HTERT RPE-1 (cell line): Measurements from ENCODE around the gene PLA2G4E.

Source experiments
- in situ Hi-C: fragments of 300-500 bp; cut with MboI; formaldehyde crosslinking; loops from 4 replicates; pipeline ENCODE4 v1.14.3; 2020; ENCODE audit warnings: low sequenced_read_pairs

PLA2G4E gene

DNA sequence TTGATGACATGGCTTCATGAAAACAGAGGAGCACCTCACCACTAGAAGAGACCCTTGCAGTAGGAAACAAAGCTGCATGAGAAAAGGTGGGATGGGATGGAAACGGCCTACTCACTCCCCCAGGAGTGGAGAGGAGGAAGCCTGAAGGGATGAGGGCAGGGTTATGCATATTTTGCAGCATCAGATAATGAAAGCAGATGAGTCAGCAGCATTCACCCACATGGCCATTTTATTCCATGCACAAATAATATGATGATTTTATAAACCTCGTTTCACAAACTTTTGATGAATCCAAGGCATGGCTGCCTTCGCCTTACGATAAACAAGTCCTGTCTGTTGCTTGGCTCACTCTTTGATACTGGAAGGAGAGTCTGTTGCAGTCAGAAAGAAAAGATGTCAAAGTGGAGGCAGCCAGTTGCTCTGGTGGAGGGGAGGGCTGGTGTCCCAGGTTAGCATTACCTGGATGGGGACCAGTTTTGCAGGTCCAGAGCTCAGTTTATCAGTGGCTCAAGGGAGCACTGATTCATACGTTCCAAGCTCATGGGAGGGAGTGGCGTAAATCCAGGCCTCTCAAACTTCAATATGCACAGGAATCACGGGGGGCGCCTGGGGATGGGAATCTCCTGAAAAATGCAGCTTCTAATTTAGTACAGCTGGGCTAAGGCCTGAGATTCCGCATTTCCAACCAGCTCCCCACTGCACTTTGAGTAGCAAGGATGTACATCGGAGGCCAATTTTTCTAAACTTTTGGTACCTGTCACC is 39.3 kb downstream of the PLA2G4E start:
- in situ Hi-C loops: no loop called here

DNA sequence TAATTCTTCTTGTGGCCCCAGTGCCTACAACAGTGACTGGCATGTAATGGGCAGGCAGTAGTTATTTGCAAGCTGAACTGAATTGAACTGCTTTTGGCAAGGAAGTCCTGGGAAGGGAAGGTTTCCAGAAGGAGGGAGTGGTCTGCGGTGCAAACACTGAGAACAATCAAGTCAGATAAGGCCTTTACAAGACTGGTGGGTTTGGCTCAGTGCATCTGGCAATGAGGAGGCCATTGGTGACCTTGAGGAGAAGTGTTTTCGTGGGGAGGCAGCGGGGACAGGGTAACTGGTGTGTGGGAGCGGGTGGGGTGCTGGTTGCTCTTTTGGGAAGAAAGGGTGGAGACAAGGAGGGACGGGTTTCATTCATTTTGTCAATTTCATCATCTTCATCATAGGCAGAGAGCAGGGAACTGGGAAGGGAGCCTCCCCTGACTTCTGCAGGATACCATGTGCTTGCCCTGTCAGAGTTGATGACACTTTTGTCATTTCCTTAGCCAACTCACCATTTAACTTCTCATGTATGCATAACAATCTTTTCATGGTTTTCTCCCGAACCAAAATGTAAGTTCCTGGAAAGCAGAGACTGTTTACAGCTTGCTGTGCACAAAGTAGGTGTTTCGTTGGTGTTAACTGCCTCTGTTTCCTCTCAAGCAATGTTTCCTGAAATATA is 40.1 kb downstream of the PLA2G4E start:
- in situ Hi-C loops: no loop called here

DNA sequence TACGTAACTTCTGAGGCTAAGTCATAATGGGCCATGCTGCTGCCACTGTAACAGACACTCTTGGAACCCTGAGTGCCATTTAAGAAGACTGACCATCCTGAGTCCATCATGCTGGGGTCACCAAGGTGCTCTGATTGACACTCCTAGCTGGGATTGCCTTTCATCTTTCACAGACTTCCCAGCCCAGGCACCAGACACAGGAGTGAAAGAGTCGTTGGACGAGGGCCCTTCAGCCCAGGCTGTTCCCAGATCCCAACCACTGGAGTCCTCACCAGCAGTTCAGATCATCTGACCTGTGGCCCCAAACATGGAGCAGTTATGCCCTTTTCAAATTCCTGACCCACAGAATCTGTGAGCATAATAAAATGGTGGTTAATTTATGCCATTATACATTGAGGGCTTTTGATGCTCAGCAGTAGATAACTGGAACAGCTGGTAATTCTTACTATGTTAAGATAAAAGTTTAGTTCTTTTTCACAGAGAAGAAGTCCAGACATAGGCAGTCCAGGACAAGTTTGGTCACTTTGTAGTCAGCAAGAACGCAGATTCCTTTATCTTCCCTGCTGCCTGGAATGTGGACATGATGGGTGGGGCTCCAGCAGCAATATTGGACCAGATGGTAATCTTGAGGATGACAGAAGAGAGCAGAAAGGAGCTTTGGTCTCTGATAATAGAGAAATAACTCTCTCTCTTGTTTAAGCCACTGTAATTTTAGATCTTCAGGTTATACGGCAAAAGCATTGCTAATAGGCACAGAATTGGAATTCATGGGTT is 41.2 kb downstream of the PLA2G4E start:
- in situ Hi-C loops: no loop called here

DNA sequence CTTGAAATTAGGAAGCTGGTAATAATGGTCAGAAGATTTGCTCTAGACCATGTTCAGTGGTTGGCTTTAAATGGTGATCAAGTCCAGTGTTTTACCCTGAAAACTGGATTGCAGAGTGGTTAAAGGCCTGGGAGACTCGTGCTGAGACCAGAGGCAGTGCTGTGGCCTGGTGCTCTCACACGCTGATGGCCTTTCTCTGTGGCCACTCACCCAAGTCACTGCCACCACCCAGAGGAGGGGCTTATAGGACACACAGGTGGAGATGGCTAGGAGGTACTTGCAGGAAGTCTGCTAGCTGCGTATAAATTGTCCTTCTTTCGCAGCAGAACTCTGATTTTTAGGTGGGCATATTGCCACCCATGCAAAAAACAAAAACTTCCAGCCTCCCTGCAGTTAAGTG is 42.3 kb downstream of the PLA2G4E start:
- in situ Hi-C loops: no loop called here

DNA sequence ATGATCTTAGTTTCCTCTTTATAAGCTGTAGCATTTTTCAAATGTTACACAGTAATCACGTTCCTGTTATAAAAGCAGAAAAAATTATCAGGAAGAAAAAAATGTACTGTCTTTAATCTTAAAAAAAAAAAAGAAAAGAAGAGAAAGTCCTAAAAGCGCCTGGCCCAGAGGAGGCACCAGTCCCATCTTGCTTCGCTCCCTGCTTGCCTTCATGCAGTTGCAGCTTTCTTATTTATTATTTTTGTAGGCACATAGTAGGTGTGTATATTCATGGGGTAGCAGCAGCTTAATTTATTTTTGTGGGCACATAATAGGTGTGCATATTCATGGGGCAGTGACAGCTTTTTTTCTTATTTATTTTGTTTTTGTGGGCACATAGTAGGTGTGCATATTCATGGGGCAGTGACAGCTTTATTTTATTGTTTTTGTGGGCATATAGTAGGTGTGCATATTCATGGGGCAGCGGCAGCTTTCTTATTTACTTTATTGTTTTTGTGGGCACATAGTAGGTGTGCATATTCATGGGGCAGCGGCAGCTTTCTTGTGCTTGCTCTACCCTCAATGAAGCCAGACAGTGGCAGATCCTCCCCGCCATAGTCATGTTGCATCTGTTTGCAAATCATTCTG is 43.0 kb downstream of the PLA2G4E start:
- in situ Hi-C loops: no loop called here

DNA sequence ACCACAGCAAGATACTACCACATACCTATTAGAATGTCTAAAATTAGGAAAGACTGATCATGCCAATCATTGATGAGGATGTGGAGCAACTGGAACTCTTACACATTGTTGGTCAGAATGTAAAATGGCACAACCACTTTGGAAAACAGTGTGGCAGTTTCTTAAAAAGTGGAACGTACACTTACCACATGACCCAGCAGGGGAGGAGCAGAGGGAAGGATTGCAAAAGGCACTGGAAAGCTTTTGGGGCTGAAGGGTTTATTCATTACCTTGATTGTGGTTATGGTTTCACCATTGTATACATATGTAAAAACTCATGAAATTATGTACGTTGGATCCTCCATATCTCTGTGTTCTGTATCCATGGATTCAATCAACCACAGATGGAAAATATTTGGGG is 45.2 kb downstream of the PLA2G4E start:
- in situ Hi-C loops: no loop called here

DNA sequence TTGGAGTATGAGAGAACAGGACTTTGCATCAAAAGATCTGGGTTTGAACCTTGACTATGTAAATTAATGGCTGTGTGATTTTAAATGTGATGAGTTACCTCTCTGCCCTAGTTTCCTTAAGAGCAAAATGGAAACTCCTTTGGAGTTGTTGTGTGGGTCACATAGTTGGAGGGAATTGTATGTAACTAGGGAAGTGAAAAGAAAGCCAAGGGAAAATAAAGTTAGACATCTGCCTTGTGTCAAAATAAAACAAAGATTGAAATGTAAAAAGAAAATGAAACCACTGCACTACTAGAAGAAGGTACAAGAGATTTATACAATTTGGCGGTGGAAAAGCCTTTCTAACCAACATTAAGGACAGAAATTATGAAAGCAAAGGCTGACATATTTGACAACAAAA is 46.8 kb downstream of the PLA2G4E start:
- in situ Hi-C loops: no loop called here

DNA sequence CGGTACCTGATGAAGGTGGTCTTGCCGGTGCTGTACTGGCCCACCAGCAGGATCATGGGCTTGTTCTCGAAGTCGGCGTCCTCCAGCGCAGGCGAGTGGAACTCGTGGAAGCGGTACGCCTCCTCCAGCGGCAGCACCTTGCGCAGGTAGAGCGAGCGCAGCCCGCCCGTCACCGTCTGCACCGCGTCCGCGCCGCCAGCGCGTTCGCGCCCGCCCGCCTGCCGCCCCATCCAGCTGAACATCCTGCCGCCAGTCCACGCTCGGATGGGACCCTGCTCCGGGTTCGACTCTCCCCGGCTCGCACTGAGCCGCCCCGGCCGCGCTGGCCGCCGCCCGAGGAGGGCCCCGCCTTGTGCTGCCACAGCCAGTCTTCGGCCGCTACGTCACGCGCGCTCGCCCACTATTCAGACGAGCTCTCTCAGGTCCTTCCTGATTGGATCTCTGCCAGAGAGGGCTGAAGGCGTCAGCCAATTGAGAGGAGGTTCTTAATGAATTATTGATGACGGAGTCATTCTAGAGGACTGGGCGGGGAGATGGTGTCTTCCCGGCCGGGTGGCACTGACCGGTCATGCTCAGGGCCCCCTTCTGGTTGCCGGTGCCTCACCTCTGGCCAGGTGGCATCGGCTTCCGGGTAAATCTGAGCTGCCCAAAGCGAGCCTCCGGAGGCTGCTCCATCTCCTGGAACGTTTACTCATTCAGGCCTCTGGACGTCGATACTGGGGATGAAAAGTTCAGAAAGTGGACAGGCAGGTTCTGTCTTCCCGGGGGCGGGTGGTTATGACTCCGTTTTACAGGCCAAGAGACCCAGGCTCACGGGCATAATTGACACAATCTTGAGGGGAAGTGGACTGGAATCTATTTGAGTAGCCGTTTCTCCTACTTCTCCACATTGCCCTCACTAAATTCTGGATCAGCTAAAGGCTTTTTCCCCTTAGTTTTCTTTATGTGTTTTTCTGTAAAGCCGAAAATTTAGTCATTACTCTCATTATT is 48.3 kb downstream of the PLA2G4E start, which contains the start of gene EHD4:
EHD4 (minus strand) TSS at position 305 of the 990 bp plus-strand sequence; CDS start at position 242, 63 bp downstream.
- in situ Hi-C loops: no loop called here

DNA sequence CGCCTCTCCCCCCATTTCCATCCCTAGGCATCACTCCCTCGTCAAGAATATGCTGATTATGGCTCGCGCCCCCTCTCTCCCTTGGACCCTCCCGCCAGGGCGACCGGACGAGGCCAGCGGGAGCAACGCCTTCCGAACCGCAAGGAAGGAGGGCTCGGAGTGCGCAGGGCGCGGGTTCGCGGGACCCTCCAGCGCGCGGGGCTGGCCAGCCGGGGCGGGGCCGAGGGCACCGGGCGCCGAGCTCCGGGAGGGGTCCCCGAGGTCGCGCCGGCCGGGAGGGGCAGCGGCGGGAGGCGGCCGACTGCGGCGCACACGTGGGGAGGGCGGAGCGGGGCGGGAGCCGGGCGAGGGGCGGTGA is 49.0 kb downstream of the PLA2G4E start:
- in situ Hi-C loops: no loop called here

DNA sequence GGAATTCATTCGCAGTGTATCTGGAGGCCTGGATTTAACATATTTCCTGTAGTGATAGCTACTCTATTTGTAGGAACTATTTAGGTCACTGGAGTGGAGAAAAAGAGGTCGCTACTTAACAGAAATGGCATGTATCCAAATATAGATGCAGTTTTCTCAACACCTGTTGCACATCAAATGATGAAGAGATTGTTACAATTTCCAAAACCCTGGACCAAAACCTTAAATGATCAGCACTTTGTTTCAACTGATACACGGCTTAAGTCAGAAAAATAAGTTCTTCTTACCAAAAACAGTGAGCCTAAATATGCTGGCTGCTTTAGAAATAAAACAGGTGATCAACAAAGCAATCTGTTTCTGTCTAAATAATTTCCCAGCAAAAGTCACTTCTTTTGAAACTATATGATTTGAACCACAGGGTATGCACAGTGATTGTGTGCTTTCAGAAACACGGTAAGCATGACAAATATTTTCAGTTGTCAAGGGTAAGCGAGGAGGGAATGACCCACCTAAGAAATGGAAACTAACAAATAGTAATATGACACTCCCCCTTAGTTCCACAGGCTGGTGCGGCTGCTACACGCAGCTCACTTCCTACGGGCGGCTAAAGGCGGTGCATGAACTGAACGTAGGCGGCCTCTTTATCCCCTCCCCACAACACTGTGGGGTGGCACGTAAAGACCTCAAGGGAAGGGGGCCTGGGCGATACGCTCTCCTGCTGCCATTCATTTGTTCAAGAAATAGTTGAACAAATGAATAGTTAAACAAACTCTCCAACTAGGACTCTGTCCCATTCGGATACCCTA is 49.5 kb downstream of the PLA2G4E start:
- in situ Hi-C loops: no loop called here

DNA sequence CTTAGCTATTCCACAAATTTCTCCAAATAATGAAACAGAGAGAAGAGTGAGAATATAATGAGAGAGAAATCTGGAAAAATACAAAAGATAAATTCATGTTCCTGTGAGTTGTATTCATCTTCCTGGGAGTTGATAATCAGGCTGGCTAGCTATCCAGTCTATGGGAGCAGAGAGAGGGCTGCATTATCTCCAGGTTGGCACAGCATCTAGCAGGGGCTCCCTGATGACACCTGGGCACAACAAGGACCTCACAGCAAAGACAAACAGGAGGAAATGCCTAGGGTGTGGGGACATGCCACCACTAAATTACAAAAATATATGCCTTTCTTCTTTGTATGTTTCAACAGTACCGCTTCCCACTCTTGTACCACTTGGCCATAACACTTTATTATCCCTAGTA is 50.4 kb downstream of the PLA2G4E start:
- in situ Hi-C loops: no loop called here

DNA sequence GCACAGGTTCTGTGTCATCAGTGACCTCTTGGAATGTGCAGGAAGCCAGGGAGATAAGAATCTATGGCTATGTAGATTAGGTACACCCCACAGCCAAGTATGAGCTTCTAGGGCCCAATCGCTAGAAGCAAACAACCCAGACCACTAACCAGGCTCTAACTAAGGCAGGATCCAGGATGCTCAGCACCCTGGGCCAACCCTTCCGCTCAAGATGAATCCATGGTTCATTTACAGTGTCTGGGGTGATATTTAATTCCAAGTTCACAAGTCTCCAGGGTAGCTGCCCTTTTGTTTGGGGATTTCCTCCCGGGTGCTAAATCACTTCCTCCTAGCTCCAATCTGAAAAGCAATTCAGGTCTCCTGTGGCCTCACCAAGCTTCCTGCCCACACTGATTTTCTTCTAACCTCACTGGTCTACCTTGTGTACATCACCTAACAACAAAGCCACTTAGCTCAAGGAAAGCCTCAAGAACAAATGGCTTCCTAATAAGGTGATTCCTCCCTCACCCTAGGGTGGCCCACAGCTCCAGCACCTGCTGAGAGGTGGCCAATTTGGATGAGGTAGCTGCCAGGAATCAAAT is 50.9 kb downstream of the PLA2G4E start:
- in situ Hi-C loops: no loop called here

DNA sequence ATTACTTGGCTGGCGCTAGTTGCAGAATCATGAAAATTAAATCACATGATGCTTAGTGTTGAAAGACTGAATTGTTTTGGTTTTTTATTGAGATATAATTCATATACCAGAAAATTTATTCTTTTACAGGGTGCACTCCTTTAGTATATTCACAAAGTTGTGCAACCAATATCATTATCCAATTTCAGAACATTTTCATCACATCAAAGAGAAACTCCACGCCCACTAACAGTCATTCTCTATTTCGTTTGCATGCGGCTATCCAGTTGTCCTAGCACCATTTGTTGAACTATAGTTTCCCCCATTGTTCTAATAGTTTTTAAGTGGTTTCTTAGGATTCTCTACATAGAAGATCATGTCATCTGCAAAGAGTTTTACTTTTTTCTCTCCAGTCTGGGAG is 52.1 kb downstream of the PLA2G4E start:
- in situ Hi-C loops: no loop called here

DNA sequence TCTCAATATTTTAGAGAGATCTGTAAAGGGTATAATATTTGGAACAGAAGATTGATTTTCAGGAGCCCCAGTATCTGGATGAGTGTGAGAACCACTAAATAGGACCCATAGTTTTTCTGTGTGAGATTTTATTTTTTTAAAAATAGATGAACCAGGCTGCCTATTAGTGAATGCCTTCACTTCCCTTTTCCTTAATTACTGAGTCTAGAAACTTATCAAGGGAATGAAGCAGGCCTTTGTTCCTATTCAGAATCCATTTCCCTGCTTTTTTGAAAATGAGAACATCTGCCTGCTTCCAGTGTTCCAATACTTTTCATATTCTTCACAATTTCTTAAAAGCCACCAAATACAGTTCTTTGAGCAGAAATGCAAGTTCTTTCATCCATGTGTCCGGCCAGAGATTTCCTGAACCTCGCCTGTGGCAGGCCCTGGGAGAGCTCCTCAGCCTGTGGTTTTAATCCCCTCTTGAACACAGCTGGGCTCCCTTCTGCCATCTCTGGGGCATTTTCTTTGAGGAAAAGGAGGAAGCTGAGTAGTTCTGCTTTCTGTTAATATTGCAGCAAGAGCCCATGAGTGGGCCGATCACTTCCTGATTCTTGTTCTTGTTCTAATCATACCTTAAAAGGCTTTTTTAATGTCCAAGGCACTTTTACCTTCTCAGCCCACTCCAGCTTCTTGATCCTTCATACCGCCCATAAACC is 53.2 kb downstream of the PLA2G4E start:
- in situ Hi-C loops: no loop called here

DNA sequence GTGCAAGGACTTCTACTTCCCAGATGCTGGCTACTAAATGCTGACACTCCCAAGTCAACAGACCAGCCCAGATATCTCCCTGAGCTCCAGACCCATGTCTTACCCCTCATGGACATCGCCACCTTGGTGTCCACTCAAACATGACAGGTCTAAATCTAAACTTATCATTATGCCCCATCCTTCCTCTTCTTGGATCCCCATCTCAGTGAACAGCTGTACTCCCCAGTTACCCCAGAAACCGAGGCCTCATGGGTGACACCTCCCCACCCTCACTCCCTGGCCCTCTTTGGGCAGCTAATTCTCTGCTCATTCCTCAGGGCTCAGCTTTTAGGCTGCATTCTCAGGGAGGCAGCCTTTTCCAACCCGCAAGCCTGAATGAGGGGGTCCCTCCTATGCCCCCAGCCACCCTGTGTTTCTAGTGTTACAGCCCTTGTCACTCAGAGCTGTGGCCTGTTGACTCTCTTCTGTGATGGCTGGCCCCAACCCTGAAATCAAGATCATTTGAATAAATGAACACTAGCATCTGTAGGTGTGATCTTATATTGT is 53.8 kb downstream of the PLA2G4E start:
- in situ Hi-C loops: no loop called here

DNA sequence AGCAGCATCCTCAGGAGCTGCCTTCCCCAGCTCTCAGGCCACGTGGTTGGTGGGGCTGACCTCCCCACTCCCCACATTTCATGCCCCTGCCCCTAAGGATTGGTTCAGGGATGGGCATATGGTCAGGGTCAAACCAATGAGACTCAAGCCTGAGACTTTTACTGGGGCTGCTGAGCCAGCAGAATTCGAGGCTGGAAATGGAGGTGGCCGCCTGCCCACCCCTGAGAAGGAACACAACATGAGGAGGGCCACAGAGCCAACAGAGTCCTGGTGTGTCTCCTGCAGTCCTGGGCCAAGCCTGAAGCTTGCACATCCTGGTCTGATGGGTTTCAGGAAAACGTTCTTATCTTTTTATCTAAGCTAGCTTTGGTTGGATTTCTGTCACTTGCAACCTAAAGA is 54.4 kb downstream of the PLA2G4E start:
- in situ Hi-C loops: no loop called here

DNA sequence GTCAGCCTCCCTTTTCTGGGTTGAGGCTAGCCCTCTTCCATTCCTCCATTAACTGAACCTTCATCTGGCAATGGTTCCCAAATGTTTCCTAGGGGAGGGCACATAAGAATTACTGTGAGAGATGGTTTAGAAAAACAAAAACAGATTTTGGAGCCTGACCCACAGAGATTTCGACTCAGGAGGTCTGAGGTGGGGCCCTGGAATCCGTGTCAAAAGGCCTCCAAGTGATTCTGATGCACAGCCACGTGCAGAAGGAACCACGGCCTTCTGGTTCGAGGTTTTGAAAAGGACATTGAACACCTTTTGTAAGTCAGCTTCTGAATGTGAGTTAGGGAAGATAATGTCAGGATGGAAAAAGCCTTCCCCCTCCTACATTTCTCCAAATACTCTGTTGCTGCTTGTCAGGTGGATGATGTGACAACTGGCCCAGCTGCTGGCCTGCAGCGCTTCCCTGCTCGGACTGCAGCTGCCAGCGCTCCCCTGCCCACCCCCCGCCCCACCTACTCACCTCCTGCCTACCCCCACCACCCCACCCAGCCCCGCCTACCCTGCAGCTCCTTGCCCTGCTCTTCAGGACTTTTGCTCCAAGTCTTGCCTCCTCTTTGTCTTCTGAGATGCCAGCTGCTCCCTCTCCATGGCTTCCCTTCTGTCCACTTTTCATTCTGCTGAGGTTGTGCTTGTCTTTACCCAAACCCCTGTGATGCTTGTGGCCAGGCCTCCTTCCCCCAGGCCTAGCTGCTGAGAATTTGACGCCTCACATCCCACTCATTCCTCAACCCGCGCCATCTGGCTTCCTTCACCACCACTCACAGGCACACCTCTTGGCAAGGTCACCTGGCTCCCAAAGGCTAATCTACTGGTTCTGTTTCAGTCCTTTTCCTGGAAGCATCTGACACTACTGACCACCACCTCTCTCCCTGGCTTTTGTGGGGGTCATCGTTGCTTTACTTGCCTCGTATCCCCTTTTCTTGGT is 55.1 kb downstream of the PLA2G4E start:
- in situ Hi-C loops: no loop called here
